NCI-H524 (cell line): ENCODE results near the gene GMDS.
A peak's percentile ranks its signal among the peaks of the same experiment; 100 is the strongest.

Experiments used
- DNase-seq, 2 experiments: peaks; one replicate each; lab custom pipeline; 2025; lab: John Stamatoyannopoulos, UW

GMDS gene

GRCh38 chr6:1832844-1833787, 412.3 kb downstream of the GMDS start:
- no peak for DNase-seq

GRCh38 chr6:1832358-1832757, 413.0 kb downstream of the GMDS start:
- DNase-seq: no peak

- no peak for DNase-seq
These were observed 417.2 kb downstream of the GMDS start for GRCh38 chr6:1827984-1828793.

- DNase-seq: no peak
These were observed 419.5 kb downstream of the GMDS start for GRCh38 chr6:1825926-1826325.

GRCh38 chr6:1825277-1825676, 420.1 kb downstream of the GMDS start:
- no peak for DNase-seq

- DNase-seq: no peak
These were observed 423.8 kb downstream of the GMDS start for GRCh38 chr6:1821513-1822183.

- DNase-seq: no peak
These were observed 424.3 kb downstream of the GMDS start for GRCh38 chr6:1821164-1821512.

- DNase-seq: no peak
These were observed 424.7 kb downstream of the GMDS start for GRCh38 chr6:1820714-1821113.

GRCh38 chr6:1820165-1820564, 425.2 kb downstream of the GMDS start:
- DNase-seq: no peak

GRCh38 chr6:1819007-1819406, 426.4 kb downstream of the GMDS start:
- no peak for DNase-seq

- DNase-seq: no peak
These were observed 428.2 kb downstream of the GMDS start for GRCh38 chr6:1817033-1817761.

GRCh38 chr6:1815827-1816452, 429.5 kb downstream of the GMDS start:
- DNase-seq: no peak

- no peak for DNase-seq
These were observed 431.1 kb downstream of the GMDS start for GRCh38 chr6:1814279-1814678.

GRCh38 chr6:1812487-1812886, 432.9 kb downstream of the GMDS start:
- no peak for DNase-seq

GRCh38 chr6:1812034-1812433, 433.4 kb downstream of the GMDS start:
- DNase-seq: no peak

GRCh38 chr6:1810880-1811279, 434.5 kb downstream of the GMDS start:
- DNase-seq: no peak

- DNase-seq: no peak
These were observed 436.0 kb downstream of the GMDS start for GRCh38 chr6:1809291-1809988.

- DNase-seq: no peak
These were observed 438.5 kb downstream of the GMDS start for GRCh38 chr6:1806935-1807334.

- no peak for DNase-seq
These were observed 442.7 kb downstream of the GMDS start for GRCh38 chr6:1802491-1803395.

- peak in 1 of 2 experiments; percentile 10 for DNase-seq
These were observed 444.0 kb downstream of the GMDS start for GRCh38 chr6:1801401-1801800.
